Activated T-cell treated with anti-CD3 and anti-CD28 coated beads, Interleukin-2, amount 50 U/mL, for 4 hours (primary cell): ENCODE results near the gene NACA2. TPM values are rescaled to one million over a fixed set of nuclear protein-coding genes. Genes with fewer than 3 reads are reported as not detected.
"Not testable (repeated sequence)": the region's sequence is repeated elsewhere in the genome, so short reads cannot be mapped to it uniquely, and the experiment has no call there.

Experiments used
- ATAC-seq, 2 donors: fragments of 200-7000 bp; cut with Tn5 transposase; one replicate each; pipeline ENCODE4 v1.10.0; 2021
- DNase-seq: peaks from one replicate; pipeline ENCODE4 v3.0.0-alpha.2; 2020
- H3K27me3 Mint-ChIP-seq: one replicate; pipeline ENCODE4 v1.8.0; 2021; ENCODE audit warnings: low read depth, mixed read lengths
- H3K36me3 Mint-ChIP-seq: one replicate; pipeline ENCODE4 v1.8.0; 2022; ENCODE audit warnings: mixed read lengths; ENCODE audit not compliant: insufficient read depth
- H3K4me1 Mint-ChIP-seq: one replicate; pipeline ENCODE4 v1.8.0; 2021; ENCODE audit warnings: low read depth, mixed read lengths
- H3K4me3 Mint-ChIP-seq: one replicate; pipeline ENCODE4 v1.8.0; 2021; ENCODE audit warnings: mild to moderate bottlenecking, moderate library complexity, mixed read lengths
- H3K9me3 Mint-ChIP-seq: one replicate; pipeline ENCODE4 v1.8.0; 2021; ENCODE audit warnings: mixed read lengths
- total RNA-seq, 3 donors: library from RNA; stranded (reverse); gene quantifications; one replicate each; pipeline ENCODE4 v1.2.1, GENCODE V29; 2021

Gene NACA2
- total RNA-seq, 3 donors from 2014 or later = not detected

GRCh38 chr17:61562287-61562686 lies 28.7 kb downstream of the NACA2 start:
- no peaks in the 10 kb centered on the region for H3K9me3 Mint-ChIP-seq
- H3K36me3 Mint-ChIP-seq = no peaks in the 10 kb centered on the region
- H3K4me1 Mint-ChIP-seq = no peaks in the 10 kb centered on the region
- no peak for ATAC-seq
- peaks cover 27% of the 10 kb centered on the region for H3K27me3 Mint-ChIP-seq
- H3K4me3 Mint-ChIP-seq = no peak overlapping the region
- DNase-seq = no peak

- Mint-ChIP-seq H3K4me1 (no peaks in the 10 kb centered on the region), H3K36me3 (no peaks in the 10 kb centered on the region), H3K9me3 (no peaks in the 10 kb centered on the region), H3K4me3 (no peak overlapping the region), H3K27me3 (peaks cover 27% of the 10 kb centered on the region)
- DNase-seq (no peak), ATAC-seq (no peak)
Observed at GRCh38 chr17:61561354-61561753, 29.7 kb downstream of the NACA2 start.

- peaks cover 1% of the 10 kb centered on the region for H3K4me1 Mint-ChIP-seq
- no peaks in the 10 kb centered on the region for H3K36me3 Mint-ChIP-seq
Observed at GRCh38 chr17:61560071-61560470, 30.9 kb downstream of the NACA2 start.

GRCh38 chr17:61556224-61557188 lies 34.5 kb downstream of the NACA2 start:
- Mint-ChIP-seq H3K36me3 (no peaks in the 10 kb centered on the region), H3K9me3 (no peaks in the 10 kb centered on the region), H3K27me3 (peaks cover 45% of the 10 kb centered on the region), H3K4me3 (no peak overlapping the region), H3K4me1 (peaks cover 3% of the 10 kb centered on the region)
- no peak for DNase-seq
- no peak for ATAC-seq

More at GRCh38 chr17:61560071-61560470, 30.9 kb downstream of the NACA2 start:
- ATAC-seq (no peak), DNase-seq (no peak)
- Mint-ChIP-seq H3K4me3 (no peak overlapping the region), H3K9me3 (no peaks in the 10 kb centered on the region), H3K27me3 (peaks cover 28% of the 10 kb centered on the region)

GRCh38 chr17:61555127-61555566 lies 35.9 kb downstream of the NACA2 start:
- no peaks in the 10 kb centered on the region for H3K36me3 Mint-ChIP-seq
- no peaks in the 10 kb centered on the region for H3K9me3 Mint-ChIP-seq
- H3K4me3 Mint-ChIP-seq = no peak overlapping the region
- H3K27me3 Mint-ChIP-seq = peaks cover 46% of the 10 kb centered on the region
- DNase-seq (no peak), ATAC-seq (no peak)
- peaks cover 3% of the 10 kb centered on the region for H3K4me1 Mint-ChIP-seq

GRCh38 chr17:61554209-61554608 lies 36.8 kb downstream of the NACA2 start:
- no peak for ATAC-seq
- no peaks in the 10 kb centered on the region for H3K9me3 Mint-ChIP-seq
- no peaks in the 10 kb centered on the region for H3K36me3 Mint-ChIP-seq
- H3K27me3 Mint-ChIP-seq = peaks cover 49% of the 10 kb centered on the region
- no peak for DNase-seq
- H3K4me3 Mint-ChIP-seq = no peak overlapping the region
- peaks cover 3% of the 10 kb centered on the region for H3K4me1 Mint-ChIP-seq

GRCh38 chr17:61552560-61552959 lies 38.5 kb downstream of the NACA2 start:
- H3K27me3 Mint-ChIP-seq = peaks cover 48% of the 10 kb centered on the region

GRCh38 chr17:61551255-61551742 lies 39.7 kb downstream of the NACA2 start:
- H3K9me3 Mint-ChIP-seq = no peaks in the 10 kb centered on the region
- DNase-seq = no peak
- no peak overlapping the region for H3K4me3 Mint-ChIP-seq
- peaks cover 45% of the 10 kb centered on the region for H3K27me3 Mint-ChIP-seq
- H3K4me1 Mint-ChIP-seq = peaks cover 3% of the 10 kb centered on the region
- H3K36me3 Mint-ChIP-seq = no peaks in the 10 kb centered on the region
- ATAC-seq = no peak

More at GRCh38 chr17:61552560-61552959, 38.5 kb downstream of the NACA2 start:
- not testable (repeated sequence) for H3K4me3 Mint-ChIP-seq, H3K9me3 Mint-ChIP-seq, H3K36me3 Mint-ChIP-seq, H3K4me1 Mint-ChIP-seq, DNase-seq, ATAC-seq

GRCh38 chr17:61547113-61547512 lies 43.9 kb downstream of the NACA2 start:
- Mint-ChIP-seq H3K36me3 (no peaks in the 10 kb centered on the region), H3K4me3 (no peak overlapping the region), H3K27me3 (peaks cover 34% of the 10 kb centered on the region), H3K4me1 (no peaks in the 10 kb centered on the region), H3K9me3 (no peaks in the 10 kb centered on the region)
- DNase-seq (no peak), ATAC-seq (no peak)

- no peak for ATAC-seq
- Mint-ChIP-seq H3K9me3 (peaks cover 13% of the 10 kb centered on the region), H3K4me3 (no peak overlapping the region), H3K27me3 (peaks cover 29% of the 10 kb centered on the region), H3K4me1 (no peaks in the 10 kb centered on the region), H3K36me3 (no peaks in the 10 kb centered on the region)
- no peak for DNase-seq
Observed at GRCh38 chr17:61545335-61545938, 45.6 kb downstream of the NACA2 start.

- no peaks in the 10 kb centered on the region for H3K36me3 Mint-ChIP-seq
- DNase-seq = no peak
- ATAC-seq = no peak
- H3K4me3 Mint-ChIP-seq = no peak overlapping the region
- H3K4me1 Mint-ChIP-seq = no peaks in the 10 kb centered on the region
- peaks cover 22% of the 10 kb centered on the region for H3K9me3 Mint-ChIP-seq
- H3K27me3 Mint-ChIP-seq = peaks cover 23% of the 10 kb centered on the region
Observed at GRCh38 chr17:61543786-61544415, 47.1 kb downstream of the NACA2 start.

- no peak for DNase-seq
- Mint-ChIP-seq H3K4me3 (no peak overlapping the region), H3K4me1 (no peaks in the 10 kb centered on the region), H3K36me3 (no peaks in the 10 kb centered on the region), H3K27me3 (peaks cover 18% of the 10 kb centered on the region), H3K9me3 (peaks cover 22% of the 10 kb centered on the region)
- ATAC-seq = no peak
Observed at GRCh38 chr17:61542027-61542426, 49.0 kb downstream of the NACA2 start.

- H3K9me3 Mint-ChIP-seq = peaks cover 22% of the 10 kb centered on the region
- no peaks in the 10 kb centered on the region for H3K36me3 Mint-ChIP-seq
- ATAC-seq (no peak), DNase-seq (no peak)
- H3K4me3 Mint-ChIP-seq = no peak overlapping the region
- no peaks in the 10 kb centered on the region for H3K4me1 Mint-ChIP-seq
- peaks cover 19% of the 10 kb centered on the region for H3K27me3 Mint-ChIP-seq
Observed at GRCh38 chr17:61540874-61541273, 50.1 kb downstream of the NACA2 start.
